Astrocyte (in vitro differentiated cells and primary cell): ENCODE measurements around the gene AMPH.

Experiments
- CTCF ChIP-seq: IDR thresholded peaks from 2 replicates; pipeline ENCODE4 v1.5.1; 2011; ENCODE audit warnings: low read depth, mild to moderate bottlenecking, inconsistent platforms, low read length, moderate library complexity; ENCODE audit not compliant: insufficient read depth
- EZH2 ChIP-seq: IDR thresholded peaks from 2 replicates; pipeline ENCODE4 v1.6.1; 2012; ENCODE audit warnings: mild to moderate bottlenecking, low read length, inconsistent platforms; ENCODE audit not compliant: insufficient read depth

GRCh38 chr7:38410056-38410455, 221.1 kb downstream of the AMPH start:
- TF ChIP-seq CTCF (no peak), EZH2 (no peak)
